ENCODE results near the gene ZNF217.

DNA sequence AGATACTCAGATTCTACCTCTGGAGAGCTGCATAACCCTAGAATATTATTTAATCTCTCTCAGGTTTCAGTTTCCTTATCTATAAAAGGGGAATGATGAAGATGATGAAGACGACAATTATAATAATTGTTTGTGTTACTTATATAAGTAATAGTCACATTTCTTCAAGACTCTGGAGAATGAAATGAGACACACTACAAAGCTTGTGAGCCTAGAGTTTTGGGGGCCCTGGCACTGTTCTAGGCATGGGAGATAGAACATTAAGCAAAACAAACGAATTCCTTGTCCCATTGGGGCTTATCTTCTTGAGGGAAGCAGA, 5.4 kb upstream of the ZNF217 start:
- TF ChIP-seq, protein P1, sequence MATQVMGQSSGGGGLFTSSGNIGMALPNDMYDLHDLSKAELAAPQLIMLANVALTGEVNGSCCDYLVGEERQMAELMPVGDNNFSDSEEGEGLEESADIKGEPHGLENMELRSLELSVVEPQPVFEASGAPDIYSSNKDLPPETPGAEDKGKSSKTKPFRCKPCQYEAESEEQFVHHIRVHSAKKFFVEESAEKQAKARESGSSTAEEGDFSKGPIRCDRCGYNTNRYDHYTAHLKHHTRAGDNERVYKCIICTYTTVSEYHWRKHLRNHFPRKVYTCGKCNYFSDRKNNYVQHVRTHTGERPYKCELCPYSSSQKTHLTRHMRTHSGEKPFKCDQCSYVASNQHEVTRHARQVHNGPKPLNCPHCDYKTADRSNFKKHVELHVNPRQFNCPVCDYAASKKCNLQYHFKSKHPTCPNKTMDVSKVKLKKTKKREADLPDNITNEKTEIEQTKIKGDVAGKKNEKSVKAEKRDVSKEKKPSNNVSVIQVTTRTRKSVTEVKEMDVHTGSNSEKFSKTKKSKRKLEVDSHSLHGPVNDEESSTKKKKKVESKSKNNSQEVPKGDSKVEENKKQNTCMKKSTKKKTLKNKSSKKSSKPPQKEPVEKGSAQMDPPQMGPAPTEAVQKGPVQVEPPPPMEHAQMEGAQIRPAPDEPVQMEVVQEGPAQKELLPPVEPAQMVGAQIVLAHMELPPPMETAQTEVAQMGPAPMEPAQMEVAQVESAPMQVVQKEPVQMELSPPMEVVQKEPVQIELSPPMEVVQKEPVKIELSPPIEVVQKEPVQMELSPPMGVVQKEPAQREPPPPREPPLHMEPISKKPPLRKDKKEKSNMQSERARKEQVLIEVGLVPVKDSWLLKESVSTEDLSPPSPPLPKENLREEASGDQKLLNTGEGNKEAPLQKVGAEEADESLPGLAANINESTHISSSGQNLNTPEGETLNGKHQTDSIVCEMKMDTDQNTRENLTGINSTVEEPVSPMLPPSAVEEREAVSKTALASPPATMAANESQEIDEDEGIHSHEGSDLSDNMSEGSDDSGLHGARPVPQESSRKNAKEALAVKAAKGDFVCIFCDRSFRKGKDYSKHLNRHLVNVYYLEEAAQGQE (IDR thresholded peaks at IDR 0.05; ENCODE audit: low read depth) = no peak
- TF ChIP-seq CEBPB (IDR thresholded peaks at IDR 0.05) (no peak), RAD21 (IDR thresholded peaks at IDR 0.05; ENCODE audit: low read depth) (no peak), TCF12 (IDR thresholded peaks at IDR 0.05; ENCODE audit: low read depth) (no peak), NFIC (IDR thresholded peaks at IDR 0.05) (no peak), YY1 (IDR thresholded peaks at IDR 0.05; ENCODE audit: low read depth) (no peak), CREB1 (IDR thresholded peaks at IDR 0.05; ENCODE audit: low read depth) (no peak), EP300 (IDR thresholded peaks at IDR 0.05; ENCODE audit: borderline replicate concordance) (no peak), TAF1 (IDR thresholded peaks at IDR 0.05; ENCODE audit: low read depth) (no peak), USF1 (IDR thresholded peaks at IDR 0.05) (no peak), EGR1 (IDR thresholded peaks at IDR 0.05) (no peak), TEAD4 (IDR thresholded peaks at IDR 0.05) (no peak)
- TF ChIP-seq, protein P2, sequence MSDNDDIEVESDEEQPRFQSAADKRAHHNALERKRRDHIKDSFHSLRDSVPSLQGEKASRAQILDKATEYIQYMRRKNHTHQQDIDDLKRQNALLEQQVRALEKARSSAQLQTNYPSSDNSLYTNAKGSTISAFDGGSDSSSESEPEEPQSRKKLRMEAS (IDR thresholded peaks at IDR 0.05) = no peak

Measured in Ishikawa (cell line).